Thoracic aorta (tissue), 2 donors: ENCODE results near the gene RENBP. TPM values are rescaled to one million over a fixed set of nuclear protein-coding genes. Genes with fewer than 3 reads are reported as not detected.
"Not testable (repeated sequence)": the region's sequence is repeated elsewhere in the genome, so short reads cannot be mapped to it uniquely, and the experiment has no call there.

Source experiments
- ATAC-seq: fragments of 150-250 bp; one replicate; pipeline ENCODE4 v1.8.0; 2017; ENCODE audit warnings: low read depth; ENCODE audit not compliant: insufficient number of reproducible peaks, low FRiP score
- DNase-seq: peaks from one replicate; pipeline ENCODE4 v3.0.0-alpha.2; 2020; ENCODE audit warnings: low spot score
- H3K27ac ChIP-seq, 2 donors: fragments of 200-600 bp; sonication (generic); 1 replicate in 1 of 2; 2 replicates in 1 of 2; pipeline ENCODE4 v1.5.1; 2016; ENCODE audit warnings: mild to moderate bottlenecking in 2 of 2, moderate library complexity in 2 of 2
- H3K27me3 ChIP-seq: fragments of 200-600 bp; sonication (generic); replicated peaks from 2 replicates; pipeline ENCODE4 v1.6.0; 2016; ENCODE audit warnings: mild to moderate bottlenecking; ENCODE audit not compliant: insufficient read depth
- H3K36me3 ChIP-seq: fragments of 200-600 bp; sonication (generic); one replicate; pipeline ENCODE4 v1.5.1; 2016
- H3K4me1 ChIP-seq, 2 donors: fragments of 200-600 bp; sonication (generic); 1 replicate in 1 of 2; 2 replicates in 1 of 2; pipeline versions ENCODE4 v1.5.1 to v1.6.0; 2016; ENCODE audit warnings: low read depth in 2 of 2, mild to moderate bottlenecking in 1 of 2; ENCODE audit not compliant: control insufficient read depth in 1 of 2
- H3K4me3 ChIP-seq: fragments of 200-600 bp; sonication (generic); 2 replicates; pipeline ENCODE4 v1.5.1; 2016; ENCODE audit warnings: mild to moderate bottlenecking
- H3K9me3 ChIP-seq: fragments of 200-600 bp; sonication (generic); 2 replicates; pipeline ENCODE4 v1.5.1; 2016
- total RNA-seq, 2 donors: library from RNA; depleted of rRNA; stranded (reverse); fragments of >200 nt; gene quantifications; one replicate each; pipeline versions ENCODE4 v1.1.0 to v1.2.3, GENCODE V29; 2016
- TF ChIP-seq, protein P1 (sequence below): fragments of 200-600 bp; sonication (generic); IDR thresholded peaks from one replicate; pipeline ENCODE4 v1.5.1; 2019; ENCODE audit warnings: antibody characterized with exemption

The RENBP gene
- total RNA-seq, 2 donors from 2014 or later: 11.2 to 21.4 TPM

GRCh38 chrX:153981231-153981630 is 36.8 kb upstream of the RENBP start:
- ATAC-seq (no peak), DNase-seq (no peak)
- Histone ChIP-seq H3K4me3 (no peak overlapping the region), H3K36me3 (no peaks in the 10 kb centered on the region), H3K4me1 (peaks cover 0 to 6% of the 10 kb centered on the region in 2 donors), H3K27me3 (no peaks in the 10 kb centered on the region), H3K27ac (no peak overlapping the region), H3K9me3 (no peaks in the 10 kb centered on the region)
- TF ChIP-seq, protein P1, sequence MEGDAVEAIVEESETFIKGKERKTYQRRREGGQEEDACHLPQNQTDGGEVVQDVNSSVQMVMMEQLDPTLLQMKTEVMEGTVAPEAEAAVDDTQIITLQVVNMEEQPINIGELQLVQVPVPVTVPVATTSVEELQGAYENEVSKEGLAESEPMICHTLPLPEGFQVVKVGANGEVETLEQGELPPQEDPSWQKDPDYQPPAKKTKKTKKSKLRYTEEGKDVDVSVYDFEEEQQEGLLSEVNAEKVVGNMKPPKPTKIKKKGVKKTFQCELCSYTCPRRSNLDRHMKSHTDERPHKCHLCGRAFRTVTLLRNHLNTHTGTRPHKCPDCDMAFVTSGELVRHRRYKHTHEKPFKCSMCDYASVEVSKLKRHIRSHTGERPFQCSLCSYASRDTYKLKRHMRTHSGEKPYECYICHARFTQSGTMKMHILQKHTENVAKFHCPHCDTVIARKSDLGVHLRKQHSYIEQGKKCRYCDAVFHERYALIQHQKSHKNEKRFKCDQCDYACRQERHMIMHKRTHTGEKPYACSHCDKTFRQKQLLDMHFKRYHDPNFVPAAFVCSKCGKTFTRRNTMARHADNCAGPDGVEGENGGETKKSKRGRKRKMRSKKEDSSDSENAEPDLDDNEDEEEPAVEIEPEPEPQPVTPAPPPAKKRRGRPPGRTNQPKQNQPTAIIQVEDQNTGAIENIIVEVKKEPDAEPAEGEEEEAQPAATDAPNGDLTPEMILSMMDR: no peak

DNA sequence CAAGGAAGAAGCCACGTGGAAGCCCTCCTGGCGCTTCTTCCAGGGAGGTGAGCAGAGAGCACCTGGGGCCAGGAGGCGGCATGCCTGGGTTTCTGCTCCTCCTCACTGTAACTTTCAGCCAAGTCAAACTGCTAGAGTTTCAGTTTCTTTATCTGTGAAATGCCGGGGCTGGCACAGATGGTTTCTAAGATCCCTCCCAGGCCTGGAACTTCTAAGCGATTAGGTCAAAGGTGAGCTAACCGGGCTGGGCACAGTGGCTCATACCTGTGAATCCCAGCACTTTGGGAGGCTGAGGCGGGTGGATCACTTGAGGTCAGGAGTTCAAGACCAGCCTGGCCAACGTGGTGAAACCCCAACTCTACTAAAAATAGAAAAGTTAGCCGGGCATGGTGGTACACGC is 36.0 kb upstream of the RENBP start:
- not testable (repeated sequence) for H3K27ac ChIP-seq

DNA sequence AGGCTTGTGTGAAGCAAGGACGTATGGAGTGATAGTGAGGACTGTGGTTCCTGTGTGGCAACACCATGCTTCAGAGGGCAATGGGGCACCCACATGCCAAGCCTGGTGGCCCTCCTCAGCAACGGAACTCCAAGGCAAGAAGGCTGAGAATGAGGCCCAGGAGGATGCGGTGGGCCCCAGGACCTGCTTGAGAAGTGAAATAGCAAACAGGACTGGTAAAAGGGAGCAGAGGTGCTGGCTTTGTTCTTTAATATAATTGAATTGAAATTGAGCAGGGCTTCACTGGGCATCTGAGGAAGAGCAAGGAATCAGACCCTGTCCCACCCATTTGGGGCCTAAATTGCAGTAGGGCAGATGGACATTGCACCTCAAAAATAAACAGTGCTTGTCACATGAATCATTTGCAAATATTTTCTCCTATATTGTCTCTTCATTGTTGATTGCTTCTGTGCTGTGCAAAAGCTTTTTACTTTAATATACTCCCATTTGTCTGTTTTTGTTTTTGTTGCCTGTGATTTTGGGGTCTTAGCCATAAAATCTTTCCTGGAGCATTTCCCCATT is 30.4 kb upstream of the RENBP start:
- no peaks in the 10 kb centered on the region for H3K36me3 ChIP-seq
- TF ChIP-seq, protein P1: no peak
- no peaks in the 10 kb centered on the region for H3K27me3 ChIP-seq
- H3K4me1 ChIP-seq: peaks cover 6 to 15% of the 10 kb centered on the region in 2 donors
- DNase-seq (no peak), ATAC-seq (no peak)
- H3K9me3 ChIP-seq: no peaks in the 10 kb centered on the region
- no peak overlapping the region for H3K4me3 ChIP-seq
- peak overlapping the region in 1 of 2 donors; percentile 98 for H3K27ac ChIP-seq

More for the DNA sequence above, 36.0 kb upstream of the RENBP start:
- not testable (repeated sequence) for H3K36me3 ChIP-seq, H3K27me3 ChIP-seq, H3K4me3 ChIP-seq, DNase-seq, H3K9me3 ChIP-seq, ATAC-seq, H3K4me1 ChIP-seq

GRCh38 chrX:153974003-153974725 is 29.7 kb upstream of the RENBP start:
- Histone ChIP-seq H3K27me3 (no peaks in the 10 kb centered on the region), H3K36me3 (no peaks in the 10 kb centered on the region), H3K4me3 (peak overlapping the region; percentile 87), H3K27ac (peak overlapping the region; percentile 96 to 98), H3K4me1 (peaks cover 6 to 15% of the 10 kb centered on the region in 2 donors), H3K9me3 (no peaks in the 10 kb centered on the region)
- DNase-seq (no peak), ATAC-seq (no peak)
- TF ChIP-seq, protein P1: no peak

GRCh38 chrX:153973127-153974002 is 28.9 kb upstream of the RENBP start:
- DNase-seq (no peak), ATAC-seq (no peak)
- H3K27me3 ChIP-seq: no peaks in the 10 kb centered on the region
- H3K4me1 ChIP-seq: peaks cover 9 to 23% of the 10 kb centered on the region in 2 donors
- peak overlapping the region; percentile 96 to 98 for H3K27ac ChIP-seq
- H3K36me3 ChIP-seq: no peaks in the 10 kb centered on the region
- H3K9me3 ChIP-seq: no peaks in the 10 kb centered on the region
- peak overlapping the region; percentile 87 for H3K4me3 ChIP-seq
- TF ChIP-seq, protein P1: no peak
